Smooth muscle cell (in vitro differentiated cells): ENCODE measurements around the gene GRID1. TPM values are rescaled to one million over a fixed set of nuclear protein-coding genes. Genes with fewer than 3 reads are reported as not detected.

Experiments used
- DNase-seq: peaks from one replicate; lab custom pipeline; 2025; ENCODE audit not compliant: unreplicated experiment; lab: John Stamatoyannopoulos, UW
- H2AFZ ChIP-seq: fragments of 200-600 bp; sonication (generic); 2 replicates; pipeline ENCODE4 v1.6.0; 2016; ENCODE audit warnings: antibody characterized with exemption, low read depth, mild to moderate bottlenecking
- H3F3A ChIP-seq: fragments of 200-600 bp; sonication (generic); 2 replicates; pipeline ENCODE4 v1.6.0; 2017; ENCODE audit warnings: antibody characterized with exemption, low read depth
- H3K27ac ChIP-seq: fragments of 200-600 bp; sonication (generic); 2 replicates; pipeline ENCODE4 v1.5.1; 2016; ENCODE audit warnings: low read depth, mild to moderate bottlenecking
- H3K27me3 ChIP-seq: fragments of 200-600 bp; sonication (generic); 2 replicates; pipeline ENCODE4 v1.6.1; 2016; ENCODE audit warnings: low read depth, mild to moderate bottlenecking
- H3K36me3 ChIP-seq: fragments of 200-600 bp; sonication (generic); 2 replicates; pipeline ENCODE4 v1.5.1; 2016; ENCODE audit warnings: low read depth
- H3K4me1 ChIP-seq: fragments of 200-600 bp; sonication (generic); 2 replicates; pipeline ENCODE4 v1.5.1; 2016; ENCODE audit warnings: low read depth
- H3K4me2 ChIP-seq: fragments of 200-600 bp; sonication (generic); 2 replicates; pipeline ENCODE4 v1.6.0; 2016; ENCODE audit warnings: mild to moderate bottlenecking
- H3K4me3 ChIP-seq: fragments of 200-600 bp; sonication (generic); 2 replicates; pipeline ENCODE4 v1.5.1; 2016; ENCODE audit warnings: mild to moderate bottlenecking
- H3K79me2 ChIP-seq: fragments of 200-600 bp; sonication (generic); 2 replicates; pipeline ENCODE4 v1.6.0; 2016; ENCODE audit warnings: low read depth, mild to moderate bottlenecking
- H3K9ac ChIP-seq: fragments of 200-600 bp; sonication (generic); 2 replicates; pipeline ENCODE4 v1.6.0; 2016; ENCODE audit warnings: low read depth
- H3K9me3 ChIP-seq: fragments of 200-600 bp; sonication (generic); replicated peaks from 2 replicates; pipeline ENCODE4 v1.5.1; 2016; ENCODE audit warnings: low read depth
- H4K20me1 ChIP-seq: fragments of 200-600 bp; sonication (generic); 2 replicates; pipeline ENCODE4 v1.6.0; 2016; ENCODE audit warnings: low read depth
- CTCF ChIP-seq: fragments of 200-600 bp; sonication (generic); IDR thresholded peaks from 2 replicates; pipeline ENCODE4 v1.5.1; 2017; ENCODE audit warnings: borderline replicate concordance, mild to moderate bottlenecking, antibody characterized with exemption; ENCODE audit not compliant: insufficient read depth, poor library complexity, severe bottlenecking
- WGBS: methylation state at CpG from one replicate; pipeline ENCODE4 v1.1.7; 2016; ENCODE audit warnings: low lambda C conversion rate; 5-methylcytosine and 5-hydroxymethylcytosine counted together
- polyA plus RNA-seq: library from polyadenylated mRNA; unstranded; fragments of >200 nt; fragmentation: Nextera tagmentation; extraction: Ambion mirVana; gene quantifications from 2 replicates; pipeline ENCODE4 v1.2.1, GENCODE V29; 2016
- total RNA-seq: library from RNA; depleted of rRNA; stranded (reverse); fragments of >200 nt; gene quantifications from 2 replicates; pipeline ENCODE4 v1.2.3, GENCODE V29; 2014

Gene GRID1
- total and polyA plus RNA-seq, 2 experiments from 2014 or later, result 4.4 to 7.4 TPM

- Histone ChIP-seq H3K4me3 (no peak overlapping the region), H3K4me2 (no peak overlapping the region), H3K27me3 (peaks cover 35% of the 10 kb centered on the region), H3K27ac (no peak overlapping the region), H3K79me2 (no peaks in the 10 kb centered on the region), H3F3A (peaks cover 1% of the 10 kb centered on the region), H4K20me1 (peaks cover 77% of the 10 kb centered on the region), H3K9ac (no peak overlapping the region), H2AFZ (no peak overlapping the region), H3K4me1 (peaks cover 4% of the 10 kb centered on the region), H3K9me3 (no peaks in the 10 kb centered on the region), H3K36me3 (no peaks in the 10 kb centered on the region)
- TF ChIP-seq CTCF, result no peak
- 74% methylated on average over 8 of the region's 8 CpGs for WGBS
- no peak for DNase-seq
These were observed 11.0 kb downstream of the GRID1 start for GRCh38 chr10:86355571-86356038.

GRCh38 chr10:86354761-86355540, 11.6 kb downstream of the GRID1 start:
- Histone ChIP-seq H3K27me3 (peaks cover 40% of the 10 kb centered on the region), H3K4me2 (no peak overlapping the region), H3K4me1 (no peaks in the 10 kb centered on the region), H3K79me2 (no peaks in the 10 kb centered on the region), H3K27ac (no peak overlapping the region), H2AFZ (no peak overlapping the region), H3K9ac (no peak overlapping the region), H4K20me1 (peaks cover 73% of the 10 kb centered on the region), H3F3A (no peaks in the 10 kb centered on the region), H3K4me3 (no peak overlapping the region), H3K36me3 (no peaks in the 10 kb centered on the region), H3K9me3 (no peaks in the 10 kb centered on the region)
- no peak for DNase-seq
- no peak for TF ChIP-seq CTCF
- WGBS, result 83% methylated on average over 9 of the region's 9 CpGs

- Histone ChIP-seq H3K36me3 (no peaks in the 10 kb centered on the region), H3K4me2 (no peak overlapping the region), H4K20me1 (peaks cover 75% of the 10 kb centered on the region), H3K79me2 (no peaks in the 10 kb centered on the region), H3K27ac (no peak overlapping the region), H2AFZ (no peak overlapping the region), H3K27me3 (peaks cover 33% of the 10 kb centered on the region), H3K9ac (no peak overlapping the region), H3K9me3 (no peaks in the 10 kb centered on the region), H3F3A (no peaks in the 10 kb centered on the region), H3K4me3 (no peak overlapping the region), H3K4me1 (no peaks in the 10 kb centered on the region)
- TF ChIP-seq CTCF, result no peak
- 85% methylated on average over 14 of the region's 18 CpGs for WGBS
- no peak for DNase-seq
These were observed 12.8 kb downstream of the GRID1 start for GRCh38 chr10:86353506-86354485.
